Colonic mucosa (tissue), 4 donors: ENCODE data around the gene KRTAP4-3. TPM values are rescaled to one million over a fixed set of nuclear protein-coding genes. Genes with fewer than 3 reads are reported as not detected.

Experiments used
- DNase-seq: peaks from one replicate; pipeline ENCODE4 v3.0.0-alpha.2; 2020
- H3K27ac ChIP-seq: fragments of 200-600 bp; one replicate; pipeline ENCODE4 v1.8.0; 2021
- H3K27me3 ChIP-seq: fragments of 200-600 bp; one replicate; pipeline ENCODE4 v1.8.0; 2021
- H3K36me3 ChIP-seq: fragments of 200-600 bp; one replicate; pipeline ENCODE4 v1.8.0; 2021
- H3K4me1 ChIP-seq: fragments of 200-600 bp; one replicate; pipeline ENCODE4 v1.8.0; 2021; ENCODE audit warnings: mild to moderate bottlenecking
- H3K4me3 ChIP-seq: fragments of 200-600 bp; one replicate; pipeline ENCODE4 v1.8.0; 2021
- H3K9ac ChIP-seq, 2 donors: one replicate each; pipeline ENCODE4 v1.7.0; 2013; ENCODE audit warnings: control low read depth in 2 of 2, low read depth in 2 of 2, low read length in 2 of 2
- H3K9me3 ChIP-seq: fragments of 200-600 bp; one replicate; pipeline ENCODE4 v1.8.0; 2021
- CTCF ChIP-seq: fragments of 200-600 bp; IDR thresholded peaks from one replicate; pipeline ENCODE4 v1.8.0; 2022; ENCODE audit warnings: antibody characterized with exemption, mild to moderate bottlenecking
- intact Hi-C: fragments of 100-400 bp; cut with DNase I; formaldehyde crosslinking; loops from one replicate; pipeline ENCODE4 v1.14.1; 2022
- total RNA-seq, 2 donors: library from RNA; stranded (reverse); fragmentation: NEBNext Ultra II Directional in 1 of 2; extraction: Animal tissue kit (Norgen Biotek cat#: 25700) in 1 of 2; gene quantifications; one replicate each; pipeline ENCODE4 v1.2.1, GENCODE V29; 2021
- donor health status: healthy.
- donor health status: DM: no; HTN: no; CAD: no.
- donor health status: DM: no; HTN: no; CAD: no.

The KRTAP4-3 gene
- not detected for total RNA-seq

GRCh38 chr17:41168121-41168520, at the start of gene KRTAP4-3:
Gene KRTAP4-3 (minus strand): TSS chr17:41168221. CDS start chr17:41168172, 49 bp downstream.
- Histone ChIP-seq H3K36me3 (no peaks in the 10 kb centered on the region), H3K9me3 (no peaks in the 10 kb centered on the region), H3K4me3 (no peak within 1 kb of the TSS), H3K27me3 (no peaks in the 10 kb centered on the region), H3K9ac (no peak within 1 kb of the TSS), H3K27ac (no peak within 1 kb of the TSS), H3K4me1 (no peaks in the 10 kb centered on the region)
- no peak for TF ChIP-seq CTCF
- no peak for DNase-seq
- intact Hi-C loops, result no loop called here

GRCh38 chr17:41215681-41216080, 47.7 kb upstream of the KRTAP4-3 start:
- no peaks in the 10 kb centered on the region for H3K36me3 ChIP-seq
- no peaks in the 10 kb centered on the region for H3K4me1 ChIP-seq
- TF ChIP-seq CTCF, result no peak
- no peak overlapping the region for H3K4me3 ChIP-seq
- no peaks in the 10 kb centered on the region for H3K9me3 ChIP-seq
- no peaks in the 10 kb centered on the region for H3K27me3 ChIP-seq
- DNase-seq, result no peak
- no peak overlapping the region for H3K27ac ChIP-seq
- H3K9ac ChIP-seq, result no peak overlapping the region
- intact Hi-C loops, result no loop called here

GRCh38 chr17:41212524-41213169, 44.6 kb upstream of the KRTAP4-3 start:
- Histone ChIP-seq H3K36me3 (no peaks in the 10 kb centered on the region), H3K9ac (no peak overlapping the region), H3K9me3 (no peaks in the 10 kb centered on the region), H3K27me3 (no peaks in the 10 kb centered on the region), H3K27ac (no peak overlapping the region), H3K4me3 (no peak overlapping the region), H3K4me1 (no peaks in the 10 kb centered on the region)
- no peak for TF ChIP-seq CTCF
- no peak for DNase-seq
- intact Hi-C loops, result no loop called here

- TF ChIP-seq CTCF, result no peak
- no peaks in the 10 kb centered on the region for H3K36me3 ChIP-seq
- no peaks in the 10 kb centered on the region for H3K9me3 ChIP-seq
- no peaks in the 10 kb centered on the region for H3K4me1 ChIP-seq
- no peak for DNase-seq
- H3K27ac ChIP-seq, result no peak overlapping the region
- H3K9ac ChIP-seq, result no peak overlapping the region
- no peak overlapping the region for H3K4me3 ChIP-seq
- H3K27me3 ChIP-seq, result no peaks in the 10 kb centered on the region
- intact Hi-C loops, result no loop called here
Observed at GRCh38 chr17:41211845-41212466, 43.9 kb upstream of the KRTAP4-3 start.

GRCh38 chr17:41199421-41200078, 31.5 kb upstream of the KRTAP4-3 start:
- Histone ChIP-seq H3K27ac (no peak overlapping the region), H3K4me3 (no peak overlapping the region), H3K4me1 (no peaks in the 10 kb centered on the region), H3K36me3 (no peaks in the 10 kb centered on the region), H3K27me3 (no peaks in the 10 kb centered on the region), H3K9ac (no peak overlapping the region), H3K9me3 (no peaks in the 10 kb centered on the region)
- DNase-seq, result no peak
- no peak for TF ChIP-seq CTCF
- intact Hi-C loops, result no loop called here
